ENCODE data around the gene WFDC12.

The WFDC12 gene

DNA sequence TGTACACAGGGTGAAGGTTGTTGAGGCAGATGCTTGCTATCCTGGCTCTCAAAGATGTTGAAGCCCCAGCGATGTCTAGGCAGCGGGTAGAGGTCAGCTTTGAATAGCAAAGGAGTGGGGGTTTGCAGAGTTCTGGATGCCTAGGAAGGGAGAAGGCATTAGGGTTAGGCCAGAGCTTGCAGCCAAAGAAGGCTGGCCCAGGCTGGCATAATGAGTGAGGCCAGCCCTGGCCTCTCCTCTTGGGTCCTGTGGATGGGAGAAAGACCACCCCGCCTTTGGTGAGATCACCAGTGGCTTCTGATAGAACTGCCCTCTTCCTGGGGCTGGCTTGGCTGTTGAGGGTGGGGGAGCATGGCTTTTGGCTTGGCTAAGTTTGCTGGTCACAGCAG, 8.9 kb downstream of the WFDC12 start:
- no peak for DNase-seq (ENCODE audit: low spot score)

GRCh38 chr20:45114465-45115385, 9.5 kb downstream of the WFDC12 start, which contains the start of gene WFDC5:
TSS of gene WFDC5 (minus strand) at chr20:45115174. CDS start at chr20:45115083, 91 bp downstream.
- no peak for DNase-seq (ENCODE audit: low spot score)

- no peak for DNase-seq (ENCODE audit: low spot score)
Observed at GRCh38 chr20:45113865-45114264, 10.4 kb downstream of the WFDC12 start.

DNA sequence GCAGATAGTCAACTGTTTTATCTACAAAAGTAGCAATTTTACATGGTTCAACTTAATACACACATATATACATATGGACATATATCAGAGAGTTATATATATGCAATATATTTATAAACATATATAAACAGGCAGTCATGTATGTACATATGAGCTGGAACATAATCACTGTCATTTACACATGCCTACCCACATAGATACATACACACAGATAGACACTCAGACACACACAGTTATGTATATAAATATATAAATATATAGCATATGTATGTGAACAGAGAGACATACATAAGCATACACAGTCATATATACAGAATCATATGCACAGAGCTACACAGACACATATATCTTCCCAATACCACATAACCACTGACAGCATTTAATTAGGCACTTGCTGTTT, 11.5 kb downstream of the WFDC12 start:
- DNase-seq (ENCODE audit: low spot score), result no peak

DNA sequence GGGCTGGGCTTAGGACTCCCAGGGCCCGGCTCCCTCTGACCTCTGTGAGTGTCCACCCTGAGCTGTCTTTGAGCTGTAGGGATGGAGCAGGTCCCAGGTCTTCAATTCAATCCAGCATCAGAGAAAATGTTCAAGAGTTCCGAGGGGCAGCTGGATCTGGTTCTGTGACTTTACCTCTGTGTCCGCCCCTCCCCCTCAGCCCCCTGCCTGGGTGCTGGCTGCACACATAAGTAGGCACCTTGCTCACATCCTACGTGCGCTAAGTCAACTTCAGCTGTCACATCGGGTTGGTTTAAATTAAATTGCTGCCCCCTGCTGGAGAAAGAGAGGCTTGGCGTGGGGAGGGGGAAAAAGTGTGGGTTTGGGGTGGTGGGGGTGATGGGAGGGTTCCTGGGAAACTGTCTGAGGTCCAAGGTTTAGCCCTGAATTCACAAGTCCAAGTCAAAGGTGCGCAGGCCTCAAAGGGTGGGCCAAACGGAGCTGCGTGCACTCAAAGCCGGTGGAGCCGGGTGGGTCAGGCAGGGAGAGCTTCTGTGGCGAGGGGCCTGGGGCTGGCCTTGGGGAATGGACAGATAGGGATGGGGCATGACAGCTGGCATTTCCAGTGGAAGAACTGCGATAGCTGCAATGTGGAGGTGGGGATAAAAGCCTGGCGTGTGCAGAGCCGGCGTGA, 12.3 kb downstream of the WFDC12 start:
- no peak for DNase-seq (ENCODE audit: low spot score)

DNA sequence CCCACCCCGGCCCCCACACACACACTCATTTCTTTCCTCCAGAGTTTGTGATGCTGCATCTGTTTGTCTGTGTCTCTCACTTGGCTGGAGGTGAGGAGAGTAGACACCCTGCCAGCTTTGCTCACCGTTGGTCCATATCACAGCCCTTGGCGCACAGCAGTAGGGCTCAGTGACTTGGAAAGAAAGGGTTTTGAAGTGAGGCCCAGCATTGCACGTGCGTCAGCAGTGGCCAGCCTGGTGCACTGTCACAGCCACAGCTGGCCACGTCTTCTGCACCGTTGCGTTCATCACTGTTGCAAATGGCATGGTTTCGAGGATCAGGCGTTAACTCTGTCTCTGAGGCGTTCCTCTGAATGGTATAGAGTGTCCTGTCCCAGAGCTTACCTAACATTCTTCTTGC, 13.0 kb downstream of the WFDC12 start:
- DNase-seq (ENCODE audit: low spot score), result no peak

DNA sequence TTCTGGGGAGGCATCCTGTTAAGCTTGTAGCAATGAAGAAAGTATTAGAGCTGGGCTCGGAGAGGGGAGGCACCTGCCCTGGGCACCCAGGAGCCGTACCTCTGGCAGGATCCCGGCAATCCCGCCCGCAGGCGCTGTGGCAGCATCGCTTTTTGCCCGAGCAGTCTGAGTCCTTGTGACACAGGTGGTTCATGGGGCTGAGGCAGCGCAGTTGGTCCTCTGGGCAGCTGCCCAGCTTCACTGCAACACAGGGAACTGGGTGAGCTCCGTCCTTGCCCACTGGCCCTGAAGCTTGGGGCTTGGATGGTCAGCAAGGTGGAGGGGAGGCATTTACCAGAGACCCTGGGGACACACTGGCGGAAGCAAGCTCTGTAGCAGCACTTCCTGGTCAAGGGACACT, 14.0 kb downstream of the WFDC12 start:
- no peak for DNase-seq (ENCODE audit: low spot score)

DNA sequence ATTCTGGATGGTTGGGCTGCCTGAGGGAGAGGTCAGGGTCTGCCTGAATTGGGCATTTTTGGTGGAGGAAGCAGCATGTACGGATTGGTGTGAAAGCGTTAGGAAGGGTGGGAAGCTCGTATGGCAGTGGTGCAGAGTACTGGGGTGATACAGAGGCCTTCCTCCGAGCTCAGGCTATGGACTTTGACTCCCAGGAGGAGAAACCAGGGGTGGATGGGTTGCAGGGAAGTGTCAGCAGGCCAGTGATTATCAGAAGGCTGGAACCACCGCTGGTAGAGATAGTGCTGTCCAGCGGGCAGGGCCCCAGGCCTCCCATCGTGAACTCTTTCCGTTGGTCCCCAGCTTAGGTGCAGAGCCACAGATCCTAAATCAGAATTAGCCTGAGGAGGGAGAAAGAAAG, 14.6 kb downstream of the WFDC12 start:
- no peak for DNase-seq (ENCODE audit: low spot score)

- no peak for DNase-seq (ENCODE audit: low spot score)
Observed at GRCh38 chr20:45105317-45105716, 18.9 kb downstream of the WFDC12 start.

- no peak for DNase-seq (ENCODE audit: low spot score)
Observed at GRCh38 chr20:45104786-45105185, 19.5 kb downstream of the WFDC12 start.

GRCh38 chr20:45103072-45103471, 21.2 kb downstream of the WFDC12 start:
- DNase-seq (ENCODE audit: low spot score), result no peak

DNA sequence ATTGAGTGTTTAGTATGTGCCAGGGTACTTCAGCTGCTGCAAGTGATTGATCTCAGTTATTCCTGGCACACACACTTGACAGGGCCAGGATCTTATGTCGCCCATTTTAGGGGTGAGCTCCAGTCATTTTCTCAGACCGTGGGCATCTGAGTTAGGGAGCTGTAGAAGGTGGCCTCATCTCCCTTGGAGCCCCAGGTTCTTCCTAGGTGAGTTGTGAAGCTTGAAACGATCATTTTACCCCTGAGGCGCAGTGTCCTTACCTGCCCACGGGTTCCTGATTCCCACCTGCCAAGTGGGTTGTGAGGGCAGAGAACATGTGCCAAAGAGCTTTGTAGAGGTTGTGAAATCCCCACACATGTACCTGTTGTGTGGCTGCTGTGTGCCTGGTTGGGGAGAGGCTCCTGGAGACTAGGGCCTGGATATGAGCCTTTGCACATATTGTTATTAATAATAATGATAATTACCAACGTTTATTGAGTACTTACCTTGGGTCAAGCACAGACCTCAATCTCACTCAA, 22.9 kb downstream of the WFDC12 start:
- no peak for DNase-seq (ENCODE audit: low spot score)

GRCh38 chr20:45100563-45101245, 23.6 kb downstream of the WFDC12 start, which contains the start of gene KCNS1:
TSS of gene KCNS1 (minus strand) at chr20:45101127. CDS start at chr20:45099236, 1,891 bp downstream.
- DNase-seq (ENCODE audit: low spot score), result no peak

DNA sequence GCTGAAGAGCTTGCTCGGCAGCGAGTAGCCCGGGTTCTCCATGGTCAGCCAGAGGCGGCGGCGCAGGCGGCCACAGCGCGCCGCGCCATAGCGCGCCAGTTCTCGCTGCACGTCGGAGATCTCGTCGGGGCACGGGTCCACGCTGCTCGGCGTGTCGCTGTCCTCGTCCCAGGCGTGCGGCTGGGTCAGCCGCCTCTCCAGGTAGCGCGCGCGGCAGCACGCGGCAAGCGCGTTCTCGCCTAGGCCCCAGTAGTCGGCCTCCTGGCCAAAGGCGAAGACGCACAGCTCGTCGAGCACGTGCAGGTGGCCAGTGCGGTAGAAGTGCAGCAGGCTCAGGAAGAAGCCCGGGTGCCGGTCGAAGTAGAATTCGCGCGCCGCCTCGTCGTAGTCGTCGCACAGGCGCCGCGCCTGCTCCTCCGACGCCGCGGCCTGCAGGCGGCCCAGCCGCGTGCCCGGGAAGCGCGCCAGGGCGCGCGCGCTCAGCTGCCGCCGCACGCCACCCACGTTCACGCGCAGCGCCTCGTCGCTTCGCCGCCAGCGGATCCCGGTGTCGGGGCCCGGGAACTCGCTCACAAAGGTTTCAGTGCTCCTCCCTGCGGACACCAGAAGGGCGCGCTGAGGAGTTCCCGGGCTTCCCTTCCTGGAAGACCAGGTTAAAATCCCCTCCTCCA, 26.0 kb downstream of the WFDC12 start:
- no peak for DNase-seq (ENCODE audit: low spot score)

DNA sequence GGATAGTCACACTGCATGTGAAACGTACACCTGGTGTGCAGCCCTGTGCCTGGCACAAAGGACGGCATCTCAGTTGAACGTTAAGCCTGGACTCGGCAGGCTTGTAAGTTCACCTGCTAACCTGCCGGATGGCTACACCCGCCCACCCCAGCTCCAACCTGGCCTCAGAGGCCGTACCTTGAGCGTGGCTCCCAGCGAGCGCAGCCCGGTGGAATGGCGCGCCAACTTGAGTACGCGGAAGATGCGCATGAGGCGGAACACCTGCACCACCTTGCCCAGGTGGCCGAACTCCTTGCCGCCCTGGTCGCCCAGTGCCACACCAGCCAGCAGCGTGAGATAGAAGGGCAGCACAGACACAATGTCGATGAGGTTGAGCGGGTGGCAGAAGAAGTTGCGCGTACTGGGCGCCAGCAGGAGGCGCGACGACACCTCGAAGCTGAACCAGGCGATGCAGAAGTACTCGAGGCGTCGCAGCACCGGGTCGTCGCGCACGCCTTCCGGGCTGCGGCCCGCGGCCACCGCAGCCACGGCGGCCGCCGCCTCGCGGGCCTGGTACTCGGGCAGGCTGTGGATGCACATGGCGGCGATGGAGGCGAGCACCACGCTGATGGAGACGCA, 26.7 kb downstream of the WFDC12 start:
- DNase-seq (ENCODE audit: low spot score), result no peak

DNA sequence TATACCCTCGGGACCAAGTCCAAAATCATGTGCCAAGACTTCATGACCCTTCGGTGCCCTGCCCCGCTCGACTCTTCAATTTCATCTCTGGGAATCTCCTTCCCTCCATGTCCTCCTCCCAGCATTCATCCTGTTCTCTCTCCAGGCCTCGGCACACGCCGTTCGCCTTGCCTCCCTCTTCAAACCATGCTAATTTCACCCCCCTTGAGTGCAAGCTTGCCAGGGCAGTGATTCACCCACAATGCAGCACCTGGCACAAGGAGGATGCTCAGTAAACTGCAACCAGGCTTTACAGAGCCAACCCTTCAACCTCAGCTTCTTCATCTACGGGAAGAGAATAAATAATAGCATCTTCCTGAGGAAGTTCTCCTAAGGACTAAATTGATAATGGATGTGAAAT, 27.5 kb downstream of the WFDC12 start:
- DNase-seq (ENCODE audit: low spot score), result no peak

GRCh38 chr20:45095805-45096238, 28.4 kb downstream of the WFDC12 start:
- DNase-seq (ENCODE audit: low spot score), result peak; percentile 78

DNA sequence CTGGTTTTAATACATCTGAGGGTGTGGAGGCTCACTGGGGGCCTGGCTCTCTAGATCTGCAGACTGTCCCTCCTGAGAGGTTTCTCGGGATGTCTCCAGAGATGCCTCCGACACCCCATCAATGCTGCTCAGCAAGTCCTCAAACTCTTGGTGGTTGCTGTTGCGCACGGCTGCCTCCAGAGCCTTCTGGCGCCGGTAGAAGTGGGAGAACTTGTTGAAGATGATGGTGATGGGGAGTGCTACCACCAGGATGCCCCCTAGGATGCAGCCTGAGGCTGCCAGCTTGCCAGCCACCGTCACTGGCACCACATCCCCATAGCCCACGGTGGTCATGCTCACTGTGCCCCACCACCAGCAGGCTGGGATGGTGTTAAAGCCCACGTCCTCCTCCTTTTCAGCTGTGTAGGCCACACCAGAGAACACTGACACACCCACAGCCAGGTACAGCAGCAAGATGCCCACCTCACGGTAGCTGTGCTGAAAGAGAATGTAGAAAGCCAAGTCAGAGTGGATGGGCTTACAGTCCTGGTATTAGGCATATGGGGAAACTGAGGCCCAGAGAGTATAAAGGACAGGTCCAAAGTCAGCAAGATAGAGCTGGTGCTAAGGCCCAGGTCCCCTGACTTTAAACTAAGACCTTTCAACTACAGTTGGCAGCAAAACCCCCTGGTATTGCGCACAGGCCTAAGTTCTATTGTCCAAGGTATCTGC, 29.2 kb downstream of the WFDC12 start:
- DNase-seq (ENCODE audit: low spot score), result no peak

- no peak for DNase-seq (ENCODE audit: low spot score)
Observed at GRCh38 chr20:45094201-45094600, 30.1 kb downstream of the WFDC12 start.

DNA sequence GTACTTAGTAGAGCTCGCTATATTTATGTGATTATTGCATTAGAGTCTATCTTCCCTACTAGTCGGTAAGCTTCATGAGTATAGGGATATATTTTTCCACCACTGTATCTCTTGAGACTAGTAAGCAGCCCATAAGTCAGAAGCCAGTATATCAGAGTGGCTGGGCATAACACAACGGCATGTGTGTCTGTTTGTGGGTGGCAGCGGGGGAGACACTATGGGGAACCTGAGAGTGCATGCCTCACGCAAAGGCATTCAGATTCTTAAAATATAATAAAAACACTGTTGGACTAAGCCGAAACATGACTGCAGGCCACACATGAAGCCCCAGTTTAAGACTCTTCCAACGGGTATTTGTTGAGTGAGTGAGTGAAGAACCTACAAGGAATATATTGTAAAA, 31.4 kb downstream of the WFDC12 start:
- no peak for DNase-seq (ENCODE audit: low spot score)

DNA sequence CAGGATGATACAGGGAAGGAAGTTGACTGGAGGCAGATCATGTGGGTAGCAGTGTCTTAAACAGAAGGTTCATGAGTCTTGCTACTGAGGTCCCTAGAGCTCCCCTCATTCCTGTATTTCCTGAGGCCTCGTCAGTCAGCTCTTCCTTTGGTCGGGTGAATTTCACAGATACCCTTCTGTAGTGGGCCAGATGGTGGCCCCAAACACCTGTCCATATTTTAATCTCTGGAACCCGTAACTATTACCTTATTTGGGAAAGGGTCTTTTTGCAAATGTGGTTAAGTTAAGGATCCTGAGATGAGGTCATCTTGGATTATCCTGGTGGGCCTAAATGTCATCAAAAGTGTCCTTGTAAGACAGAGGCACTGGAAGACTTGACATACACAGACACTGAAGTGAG, 32.9 kb downstream of the WFDC12 start:
- no peak for DNase-seq (ENCODE audit: low spot score)

Data from Ammon's horn (tissue), 1 donor.